Skeletal muscle satellite cell (primary cell): ENCODE results near the gene SLC9C2.

Experiments used
- H3K27me3 ChIP-seq: 2 replicates; pipeline ENCODE4 v1.7.0; 2013; ENCODE audit warnings: low read length; ENCODE audit not compliant: control insufficient read depth, insufficient read depth
- H3K36me3 ChIP-seq: 2 replicates; pipeline ENCODE4 v1.7.0; 2013; ENCODE audit warnings: mild to moderate bottlenecking, control low read depth, low read length; ENCODE audit not compliant: insufficient read depth
- H3K4me1 ChIP-seq: 2 replicates; pipeline ENCODE4 v1.7.0; 2013; ENCODE audit warnings: low read length; ENCODE audit not compliant: control insufficient read depth, insufficient read depth
- H3K4me2 ChIP-seq: 2 replicates; pipeline ENCODE4 v1.7.0; 2013; ENCODE audit warnings: mild to moderate bottlenecking, low read length
- H3K4me3 ChIP-seq: 2 replicates; pipeline ENCODE4 v1.7.0; 2013; ENCODE audit warnings: low read length
- H3K9ac ChIP-seq: 2 replicates; pipeline ENCODE4 v1.7.0; 2013; ENCODE audit warnings: mild to moderate bottlenecking, low read depth, low read length, moderate library complexity
- H3K9me3 ChIP-seq: replicated peaks from 2 replicates; pipeline ENCODE4 v1.7.0; 2013; ENCODE audit warnings: mild to moderate bottlenecking, control low read depth, low read length

The SLC9C2 gene

GRCh38 chr1:173553312-173553711, 49.6 kb downstream of the SLC9C2 start:
- no peaks in the 10 kb centered on the region for H3K4me1 ChIP-seq
- no peak overlapping the region for H3K4me3 ChIP-seq
- H3K4me2 ChIP-seq: no peak overlapping the region
- H3K36me3 ChIP-seq: no peaks in the 10 kb centered on the region
- H3K9ac ChIP-seq: no peak overlapping the region
- no peaks in the 10 kb centered on the region for H3K27me3 ChIP-seq
- H3K9me3 ChIP-seq: no peaks in the 10 kb centered on the region

GRCh38 chr1:173551699-173552098, 51.2 kb downstream of the SLC9C2 start:
- H3K27me3 ChIP-seq: no peaks in the 10 kb centered on the region
- H3K4me3 ChIP-seq: no peak overlapping the region
- no peaks in the 10 kb centered on the region for H3K4me1 ChIP-seq
- H3K9me3 ChIP-seq: no peaks in the 10 kb centered on the region
- H3K9ac ChIP-seq: no peak overlapping the region
- no peaks in the 10 kb centered on the region for H3K36me3 ChIP-seq
- no peak overlapping the region for H3K4me2 ChIP-seq

GRCh38 chr1:173549813-173550212, 53.1 kb downstream of the SLC9C2 start:
- H3K4me1 ChIP-seq: no peaks in the 10 kb centered on the region
- no peak overlapping the region for H3K9ac ChIP-seq
- no peak overlapping the region for H3K4me3 ChIP-seq
- no peaks in the 10 kb centered on the region for H3K27me3 ChIP-seq
- no peak overlapping the region for H3K4me2 ChIP-seq
- no peaks in the 10 kb centered on the region for H3K9me3 ChIP-seq
- H3K36me3 ChIP-seq: no peaks in the 10 kb centered on the region

- Histone ChIP-seq H3K36me3 (no peaks in the 10 kb centered on the region), H3K9ac (no peak overlapping the region), H3K4me1 (no peaks in the 10 kb centered on the region), H3K4me3 (no peak overlapping the region), H3K9me3 (no peaks in the 10 kb centered on the region), H3K4me2 (no peak overlapping the region), H3K27me3 (no peaks in the 10 kb centered on the region)
Observed at GRCh38 chr1:173545688-173546087, 57.2 kb downstream of the SLC9C2 start.

- Histone ChIP-seq H3K9me3 (no peaks in the 10 kb centered on the region), H3K4me3 (no peak overlapping the region), H3K9ac (no peak overlapping the region), H3K36me3 (no peaks in the 10 kb centered on the region), H3K4me2 (no peak overlapping the region), H3K4me1 (no peaks in the 10 kb centered on the region), H3K27me3 (no peaks in the 10 kb centered on the region)
Observed at GRCh38 chr1:173536223-173536622, 66.6 kb downstream of the SLC9C2 start.

GRCh38 chr1:173532237-173532636, 70.6 kb downstream of the SLC9C2 start:
- Histone ChIP-seq H3K9me3 (no peaks in the 10 kb centered on the region), H3K27me3 (no peaks in the 10 kb centered on the region), H3K4me3 (no peak overlapping the region), H3K4me1 (no peaks in the 10 kb centered on the region), H3K36me3 (no peaks in the 10 kb centered on the region), H3K4me2 (no peak overlapping the region), H3K9ac (no peak overlapping the region)

- Histone ChIP-seq H3K4me2 (no peak overlapping the region), H3K36me3 (no peaks in the 10 kb centered on the region), H3K4me3 (no peak overlapping the region), H3K4me1 (no peaks in the 10 kb centered on the region), H3K27me3 (no peaks in the 10 kb centered on the region), H3K9ac (no peak overlapping the region), H3K9me3 (no peaks in the 10 kb centered on the region)
Observed at GRCh38 chr1:173530795-173531693, 71.8 kb downstream of the SLC9C2 start.

- H3K4me1 ChIP-seq: no peaks in the 10 kb centered on the region
- H3K4me2 ChIP-seq: no peak overlapping the region
- no peaks in the 10 kb centered on the region for H3K27me3 ChIP-seq
- no peaks in the 10 kb centered on the region for H3K9me3 ChIP-seq
- H3K36me3 ChIP-seq: no peaks in the 10 kb centered on the region
- no peak overlapping the region for H3K9ac ChIP-seq
- no peak overlapping the region for H3K4me3 ChIP-seq
Observed at GRCh38 chr1:173529106-173529505, 73.8 kb downstream of the SLC9C2 start.

GRCh38 chr1:173527151-173527826, 75.6 kb downstream of the SLC9C2 start:
- no peak overlapping the region for H3K9ac ChIP-seq

GRCh38 chr1:173525926-173526325, 76.9 kb downstream of the SLC9C2 start:
- Histone ChIP-seq H3K4me2 (no peak overlapping the region), H3K27me3 (no peaks in the 10 kb centered on the region), H3K9me3 (no peaks in the 10 kb centered on the region), H3K4me3 (no peak overlapping the region), H3K36me3 (no peaks in the 10 kb centered on the region), H3K4me1 (no peaks in the 10 kb centered on the region), H3K9ac (no peak overlapping the region)

More at GRCh38 chr1:173527151-173527826, 75.6 kb downstream of the SLC9C2 start:
- H3K4me2 ChIP-seq: no peak overlapping the region
- no peaks in the 10 kb centered on the region for H3K27me3 ChIP-seq
- no peaks in the 10 kb centered on the region for H3K9me3 ChIP-seq
- no peaks in the 10 kb centered on the region for H3K4me1 ChIP-seq
- H3K36me3 ChIP-seq: no peaks in the 10 kb centered on the region
- no peak overlapping the region for H3K4me3 ChIP-seq

GRCh38 chr1:173523329-173523728, 79.5 kb downstream of the SLC9C2 start:
- no peaks in the 10 kb centered on the region for H3K9me3 ChIP-seq
- no peaks in the 10 kb centered on the region for H3K36me3 ChIP-seq
- H3K9ac ChIP-seq: no peak overlapping the region
- no peak overlapping the region for H3K4me2 ChIP-seq
- H3K4me1 ChIP-seq: no peaks in the 10 kb centered on the region
- H3K4me3 ChIP-seq: no peak overlapping the region
- H3K27me3 ChIP-seq: no peaks in the 10 kb centered on the region
